Measurements from ENCODE around the gene POU2F3.

POU2F3 gene

DNA sequence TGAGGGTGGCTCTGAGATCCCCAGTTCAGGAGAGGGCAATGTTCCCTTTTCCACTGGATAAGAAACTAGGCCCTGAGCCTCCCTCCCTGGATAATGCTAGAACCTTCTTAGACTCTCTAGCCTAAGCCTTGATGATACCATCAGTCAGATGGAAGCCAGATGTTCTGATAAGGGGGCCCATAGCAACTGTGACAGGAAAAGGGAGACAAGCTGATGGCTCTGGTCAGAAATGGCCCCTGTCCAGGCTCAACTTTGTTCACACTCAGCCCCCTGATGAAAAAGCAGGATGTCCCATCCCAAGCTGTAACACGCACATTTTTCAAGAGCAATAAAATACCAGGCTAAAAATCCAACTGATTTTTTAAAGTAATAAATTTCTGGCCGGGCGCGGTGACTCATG, 36.3 kb upstream of the POU2F3 start:
- TF ChIP-seq CTCF (IDR thresholded peaks at IDR 0.05; ENCODE audit: insufficient read depth, low read depth, low read length, missing control alignments): no peak
- DNase-seq (ENCODE audit: low read depth): no peak
- no peak overlapping the region for H3K4me3 ChIP-seq (ENCODE audit: low read depth, low read length)

DNA sequence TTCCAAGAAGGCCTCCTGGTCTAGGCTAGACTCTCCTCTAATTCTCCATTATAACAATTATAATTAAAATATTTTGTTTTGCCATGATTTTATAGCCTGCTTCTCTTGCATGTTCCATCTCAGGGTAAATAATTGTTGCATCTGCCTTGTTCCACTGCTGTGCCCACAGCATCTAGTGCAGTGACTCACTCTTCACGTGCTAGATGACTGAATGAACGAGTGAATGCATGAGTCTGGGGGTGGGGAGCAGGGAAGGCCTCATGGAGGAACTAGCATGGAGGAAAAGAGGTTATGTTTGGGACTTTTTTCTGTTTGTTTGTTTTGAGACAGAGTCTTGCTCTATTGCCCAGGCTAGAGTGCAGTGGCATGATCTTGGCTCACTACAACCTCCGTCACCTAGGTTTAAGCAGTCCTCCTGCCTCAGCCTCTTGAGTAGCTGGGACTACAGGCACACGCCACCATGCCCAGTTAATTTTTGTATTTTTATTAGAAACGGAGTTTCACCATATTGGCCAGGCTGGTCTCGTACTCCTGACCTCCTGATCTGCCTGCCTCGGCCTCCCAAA, 34.3 kb upstream of the POU2F3 start:
- no peak for TF ChIP-seq CTCF (IDR thresholded peaks at IDR 0.05; ENCODE audit: insufficient read depth, low read depth, low read length, missing control alignments)
- DNase-seq (ENCODE audit: low read depth): no peak

DNA sequence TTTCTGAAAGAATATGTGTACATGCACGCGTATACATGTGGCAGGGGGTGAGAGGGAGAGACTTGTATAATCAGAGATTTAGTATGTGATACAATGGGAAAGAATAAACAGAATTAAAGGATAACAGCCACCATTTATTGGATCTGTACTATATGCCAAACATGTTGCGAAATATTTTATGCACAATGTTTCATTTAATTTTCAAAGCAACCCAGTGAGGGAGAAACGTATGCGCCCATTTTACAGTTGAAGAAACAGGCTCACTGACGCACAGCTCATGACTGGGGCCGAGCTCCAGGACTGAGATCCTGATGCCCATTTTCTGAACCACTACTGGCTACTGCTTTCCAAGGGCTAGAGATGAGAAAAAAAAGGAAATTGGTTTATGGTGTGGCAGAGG, 32.4 kb upstream of the POU2F3 start:
- no peak overlapping the region for H3K4me3 ChIP-seq (ENCODE audit: low read depth, low read length)
- DNase-seq (ENCODE audit: low read depth): no peak
- no peak for TF ChIP-seq CTCF (IDR thresholded peaks at IDR 0.05; ENCODE audit: insufficient read depth, low read depth, low read length, missing control alignments)

More for the DNA sequence above, 34.3 kb upstream of the POU2F3 start:
- H3K4me3 ChIP-seq (ENCODE audit: low read depth, low read length): no peak overlapping the region

DNA sequence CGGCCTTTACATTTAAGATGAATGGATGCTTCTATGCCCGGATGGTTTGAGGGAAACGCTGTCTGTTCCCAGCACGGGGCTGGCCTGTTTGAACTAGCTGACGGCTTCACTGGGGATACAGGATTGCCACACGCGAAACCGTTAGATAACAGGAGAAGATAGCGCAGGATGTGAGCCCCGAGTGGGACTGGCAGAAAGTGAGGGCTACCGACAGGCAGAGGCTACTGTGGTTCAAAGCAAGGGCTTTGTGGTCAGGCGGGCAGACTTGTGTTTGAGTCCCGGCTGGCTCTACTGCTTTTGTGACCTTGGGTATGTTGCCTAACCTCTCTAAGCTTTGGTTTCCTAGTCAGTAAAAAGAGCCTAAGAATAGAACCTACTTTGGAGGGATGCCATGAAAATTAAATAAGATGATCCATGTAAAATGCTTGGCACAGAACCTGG, 31.9 kb upstream of the POU2F3 start:
- no peak overlapping the region for H3K4me3 ChIP-seq (ENCODE audit: low read depth, low read length)
- no peak for DNase-seq (ENCODE audit: low read depth)
- no peak for TF ChIP-seq CTCF (IDR thresholded peaks at IDR 0.05; ENCODE audit: insufficient read depth, low read depth, low read length, missing control alignments)

- H3K4me3 ChIP-seq (ENCODE audit: low read depth, low read length): no peak overlapping the region
- DNase-seq (ENCODE audit: low read depth): no peak
- no peak for TF ChIP-seq CTCF (IDR thresholded peaks at IDR 0.05; ENCODE audit: insufficient read depth, low read depth, low read length, missing control alignments)
Observed at GRCh38 chr11:120208777-120209176, 31.2 kb upstream of the POU2F3 start.

DNA sequence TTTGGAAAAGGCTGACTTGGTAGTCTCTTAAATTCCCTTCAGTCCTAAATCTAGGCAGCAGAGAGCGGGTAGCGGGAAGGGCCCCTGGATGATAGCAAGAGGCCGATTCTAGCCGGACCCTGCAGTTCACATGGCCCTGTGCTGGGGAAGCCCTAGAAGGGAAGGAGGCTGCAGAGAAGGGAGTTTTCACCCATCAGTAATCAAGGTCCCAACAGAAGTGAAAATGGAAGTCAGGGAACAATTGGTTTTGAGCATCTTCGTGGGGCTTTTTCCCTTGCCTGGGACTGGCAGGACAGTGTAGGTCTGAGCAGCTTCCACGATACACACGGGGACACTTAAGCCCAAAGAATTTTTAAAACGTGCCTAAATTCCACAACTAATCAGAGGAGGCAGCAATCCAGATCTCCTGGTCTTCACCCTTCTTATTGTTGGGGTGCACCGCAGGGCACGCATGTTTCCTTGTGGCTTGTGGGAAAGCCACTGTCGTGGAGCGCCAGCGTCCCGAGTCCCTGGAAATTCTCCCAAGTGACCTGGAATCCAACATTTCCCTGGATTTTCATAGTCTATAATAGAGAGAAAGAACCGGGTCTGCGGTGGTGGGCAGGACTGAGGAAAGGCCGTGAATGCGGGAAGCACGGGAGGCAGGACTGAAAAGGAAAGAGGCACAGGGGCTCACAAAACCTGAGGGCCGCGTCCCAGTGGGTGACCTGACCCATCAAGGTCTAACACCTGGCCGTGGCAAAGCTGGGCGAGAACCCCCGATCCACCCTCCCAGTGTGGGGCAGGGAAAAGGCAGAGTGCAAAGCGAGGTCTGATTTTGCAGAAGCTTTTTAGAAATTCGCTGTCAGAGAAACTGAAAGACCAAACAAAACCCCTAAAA, 30.0 kb upstream of the POU2F3 start:
- no peak for TF ChIP-seq CTCF (IDR thresholded peaks at IDR 0.05; ENCODE audit: insufficient read depth, low read depth, low read length, missing control alignments)
- DNase-seq (ENCODE audit: low read depth): no peak
- peak overlapping the region; percentile 66 for H3K4me3 ChIP-seq (ENCODE audit: low read depth, low read length)
